Common myeloid progenitor, CD34-positive (primary cell): ENCODE measurements around the gene MED23.

ENCODE experiments used
- CTCF ChIA-PET: fragments of 350-600 bp; sonication (Branson Sonifier 250); formaldehyde crosslinking; loops from one replicate; lab custom pipeline; 2021; ENCODE audit warnings: antibody characterized with exemption; lab: Charles Lee
- POLR2A ChIA-PET: fragments of 350-600 bp; sonication (Branson Sonifier 250); formaldehyde crosslinking; loops from one replicate; lab custom pipeline; 2021; ENCODE audit warnings: antibody characterized with exemption; lab: Charles Lee
- DNase-seq, 3 donors: peaks; one replicate each; pipeline versions ENCODE4 v3.0.0 to v3.0.0-alpha.2; 2013
- H3K27ac ChIP-seq, 2 experiments: 1 replicate in 1 of 2; 2 replicates in 1 of 2; pipeline ENCODE4 v1.7.0; 2013; ENCODE audit warnings: inconsistent platforms in 2 of 2, low read length in 2 of 2, mild to moderate bottlenecking in 2 of 2, low read depth in 1 of 2, moderate library complexity in 1 of 2; ENCODE audit not compliant: severe bottlenecking in 2 of 2, insufficient read depth in 1 of 2, poor library complexity in 1 of 2
- H3K27me3 ChIP-seq, 5 experiments: replicated peaks in 2 of 5; 1 replicate in 3 of 5; 2 replicates in 2 of 5; pipeline versions ENCODE4 v1.6.1 to v1.7.0; 2013; ENCODE audit warnings: low read length in 4 of 5, mild to moderate bottlenecking in 2 of 5, moderate library complexity in 2 of 5, inconsistent platforms in 1 of 5; ENCODE audit not compliant: insufficient read depth in 5 of 5, control insufficient read depth in 4 of 5
- H3K36me3 ChIP-seq, 4 experiments: 1 replicate in 2 of 4; 2 replicates in 2 of 4; pipeline versions ENCODE4 v1.6.1 to v1.7.0; 2013; ENCODE audit warnings: low read length in 3 of 4, control low read depth in 1 of 4, mild to moderate bottlenecking in 1 of 4; ENCODE audit not compliant: control insufficient read depth in 4 of 4, insufficient read depth in 4 of 4
- H3K4me1 ChIP-seq, 4 experiments: 1 replicate in 3 of 4; 2 replicates in 1 of 4; pipeline versions ENCODE4 v1.6.1 to v1.7.1; 2013; ENCODE audit warnings: low read length in 3 of 4, mild to moderate bottlenecking in 3 of 4, control low read depth in 1 of 4, inconsistent platforms in 1 of 4, moderate library complexity in 1 of 4; ENCODE audit not compliant: control insufficient read depth in 4 of 4, insufficient read depth in 4 of 4; ENCODE audit errors: control extremely low read depth in 1 of 4
- H3K4me3 ChIP-seq, 7 experiments: 1 replicate in 4 of 7; 2 replicates in 3 of 7; pipeline versions ENCODE4 v1.5.1 to v1.7.0; 2013; ENCODE audit warnings: mild to moderate bottlenecking in 7 of 7, low read length in 6 of 7, moderate library complexity in 6 of 7, inconsistent platforms in 2 of 7, low read depth in 2 of 7, control low read depth in 1 of 7; ENCODE audit not compliant: insufficient read depth in 4 of 7, control insufficient read depth in 1 of 7; ENCODE audit errors: extremely low read depth in 1 of 7
- H3K9me3 ChIP-seq, 5 experiments: 1 replicate in 4 of 5; 2 replicates in 1 of 5; pipeline versions ENCODE4 v1.6.1 to v1.7.1; 2013; ENCODE audit warnings: low read length in 4 of 5, mild to moderate bottlenecking in 2 of 5, inconsistent platforms in 1 of 5, low read depth in 1 of 5, moderate library complexity in 1 of 5; ENCODE audit not compliant: control insufficient read depth in 4 of 5, insufficient read depth in 2 of 5; ENCODE audit errors: control extremely low read depth in 1 of 5
- WGBS: methylation state at CpG from one replicate; pipeline ENCODE4 v1.1.5; 2013; ENCODE audit not compliant: insufficient coverage; 5-methylcytosine and 5-hydroxymethylcytosine counted together

MED23 gene

GRCh38 chr6:131565056-131565455 lies 63.0 kb downstream of the MED23 start:
- WGBS, result no CpG with 5 or more reads among the region's 2 CpGs
- no peaks in the 10 kb centered on the region for H3K36me3 ChIP-seq
- ChIA-PET POLR2A (no interaction called here), CTCF (no interaction called here)
- H3K27ac ChIP-seq, result no peak overlapping the region
- no peak overlapping the region for H3K4me3 ChIP-seq
- no peak for DNase-seq
- no peaks in the 10 kb centered on the region for H3K27me3 ChIP-seq
- no peaks in the 10 kb centered on the region for H3K9me3 ChIP-seq
- H3K4me1 ChIP-seq, result no peaks in the 10 kb centered on the region

GRCh38 chr6:131561925-131562707 lies 65.9 kb downstream of the MED23 start:
- Histone ChIP-seq H3K9me3 (no peaks in the 10 kb centered on the region), H3K27me3 (no peaks in the 10 kb centered on the region), H3K4me3 (no peak overlapping the region), H3K4me1 (no peaks in the 10 kb centered on the region), H3K36me3 (no peaks in the 10 kb centered on the region), H3K27ac (no peak overlapping the region)
- 100% methylated on average over 1 of the region's 4 CpGs for WGBS
- ChIA-PET CTCF (no interaction called here), POLR2A (no interaction called here)
- DNase-seq, result no peak

- H3K9me3 ChIP-seq, result no peaks in the 10 kb centered on the region
- H3K4me3 ChIP-seq, result no peak overlapping the region
- DNase-seq, result no peak
- no peaks in the 10 kb centered on the region for H3K27me3 ChIP-seq
- H3K36me3 ChIP-seq, result no peaks in the 10 kb centered on the region
- H3K4me1 ChIP-seq, result no peaks in the 10 kb centered on the region
- CTCF ChIA-PET, result no interaction called here
- no peak overlapping the region for H3K27ac ChIP-seq
- WGBS, result 96% methylated on average over 3 of the region's 4 CpGs
- POLR2A ChIA-PET, result no interaction called here
Measured at GRCh38 chr6:131558922-131559321, 69.1 kb downstream of the MED23 start.

GRCh38 chr6:131555992-131556391 lies 72.0 kb downstream of the MED23 start:
- no peaks in the 10 kb centered on the region for H3K36me3 ChIP-seq
- H3K9me3 ChIP-seq, result no peaks in the 10 kb centered on the region
- POLR2A ChIA-PET, result no interaction called here
- no peaks in the 10 kb centered on the region for H3K27me3 ChIP-seq
- H3K4me1 ChIP-seq, result no peaks in the 10 kb centered on the region
- no peak overlapping the region for H3K4me3 ChIP-seq
- CTCF ChIA-PET, result no interaction called here
- DNase-seq, result no peak
- no peak overlapping the region for H3K27ac ChIP-seq

- CTCF ChIA-PET, result no interaction called here
- no peaks in the 10 kb centered on the region for H3K9me3 ChIP-seq
- no peak overlapping the region for H3K4me3 ChIP-seq
- POLR2A ChIA-PET, result no interaction called here
- H3K4me1 ChIP-seq, result no peaks in the 10 kb centered on the region
- no peaks in the 10 kb centered on the region for H3K27me3 ChIP-seq
- DNase-seq, result no peak
- no CpG with 5 or more reads among the region's 3 CpGs for WGBS
- H3K36me3 ChIP-seq, result no peaks in the 10 kb centered on the region
- no peak overlapping the region for H3K27ac ChIP-seq
Measured at GRCh38 chr6:131552572-131552971, 75.5 kb downstream of the MED23 start.

- ChIA-PET POLR2A (no interaction called here), CTCF (no interaction called here)
- H3K4me1 ChIP-seq, result no peaks in the 10 kb centered on the region
Measured at GRCh38 chr6:131551902-131552301, 76.1 kb downstream of the MED23 start.

GRCh38 chr6:131549811-131550210 lies 78.2 kb downstream of the MED23 start:
- Histone ChIP-seq H3K27ac (no peak overlapping the region), H3K4me1 (no peaks in the 10 kb centered on the region), H3K27me3 (no peaks in the 10 kb centered on the region), H3K36me3 (no peaks in the 10 kb centered on the region), H3K4me3 (no peak overlapping the region), H3K9me3 (no peaks in the 10 kb centered on the region)
- no peak for DNase-seq
- POLR2A ChIA-PET, result no interaction called here
- WGBS, result 20% methylated on average over 1 of the region's 2 CpGs
- CTCF ChIA-PET, result no interaction called here

More at GRCh38 chr6:131551902-131552301, 76.1 kb downstream of the MED23 start:
- Histone ChIP-seq H3K27me3 (no peaks in the 10 kb centered on the region), H3K27ac (no peak overlapping the region), H3K4me3 (no peak overlapping the region), H3K9me3 (no peaks in the 10 kb centered on the region), H3K36me3 (no peaks in the 10 kb centered on the region)
- no peak for DNase-seq
- WGBS, result 100% methylated on average over 1 of the region's 4 CpGs
